Measurements from ENCODE around the gene CREBBP.
"Not testable (repeated sequence)": the region's sequence is repeated elsewhere in the genome, so short reads cannot be mapped to it uniquely, and the experiment has no call there.

DNA sequence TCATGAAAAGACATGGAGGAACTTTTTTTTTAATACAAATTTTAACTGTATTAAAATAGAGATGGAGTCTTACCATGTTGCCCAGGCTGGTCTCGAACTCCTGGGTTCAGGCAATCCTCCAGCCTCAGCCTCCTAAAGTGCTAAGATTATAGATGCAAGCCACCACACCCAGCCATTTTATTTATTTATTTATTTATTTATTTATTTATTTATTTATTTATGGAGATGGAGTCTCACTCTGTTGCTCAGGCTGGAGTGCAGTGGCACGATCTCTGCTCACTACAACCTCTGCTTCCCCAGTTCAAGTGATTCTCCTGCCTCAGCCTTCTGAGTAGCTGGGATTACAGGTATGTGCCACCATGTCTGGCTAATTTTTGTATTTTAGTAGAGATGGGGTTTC is 46.6 kb upstream of the CREBBP start:
- not testable (repeated sequence) for TF ChIP-seq POLR2A (IDR thresholded peaks at IDR 0.05; ENCODE audit: low read length); GATA1 (IDR thresholded peaks at IDR 0.05; ENCODE audit: low read depth, low read length)

All from erythroblast (primary cell).